Medulla oblongata (tissue), 1 donor: ENCODE results near the gene CCL1.
"Not testable (repeated sequence)": the region's sequence is repeated elsewhere in the genome, so short reads cannot be mapped to it uniquely, and the experiment has no call there.

ENCODE experiments used
- DNase-seq: peaks from one replicate; pipeline ENCODE4 v3.0.0-alpha.2; 2015; ENCODE audit errors: extremely low spot score

Gene CCL1

DNA sequence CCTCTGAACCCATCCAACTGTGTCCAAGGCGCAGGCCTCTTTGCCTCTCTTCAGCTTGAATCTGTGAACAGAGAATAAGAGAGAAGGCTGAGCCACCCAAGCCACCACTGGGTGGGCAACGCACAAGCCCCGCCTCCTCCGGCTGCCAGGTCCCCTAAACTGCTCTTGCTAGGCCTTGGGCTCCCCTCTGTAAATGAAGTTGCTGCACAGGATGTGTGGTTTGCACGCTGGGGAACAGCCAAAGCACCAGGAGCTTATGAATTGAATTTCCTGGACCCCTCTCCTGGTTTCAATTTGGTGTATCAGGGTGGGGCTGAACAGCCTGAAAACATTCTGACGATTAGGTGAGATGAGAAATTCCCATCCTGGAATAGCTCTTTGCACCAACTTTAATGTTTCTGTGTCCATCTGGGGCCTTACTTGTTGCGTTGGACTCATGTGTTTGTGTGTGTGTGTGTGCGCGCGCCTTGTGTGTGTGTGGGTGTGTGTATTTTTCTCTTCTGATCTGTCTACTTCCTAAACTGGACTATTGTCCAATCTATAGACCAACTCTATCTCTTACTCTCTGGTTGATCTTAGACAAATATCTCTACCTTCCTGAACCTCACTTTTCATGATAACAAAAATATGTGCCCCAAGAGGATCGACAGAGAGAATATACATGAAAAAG lies 2.3 kb downstream of the CCL1 start:
- no peak for DNase-seq

DNA sequence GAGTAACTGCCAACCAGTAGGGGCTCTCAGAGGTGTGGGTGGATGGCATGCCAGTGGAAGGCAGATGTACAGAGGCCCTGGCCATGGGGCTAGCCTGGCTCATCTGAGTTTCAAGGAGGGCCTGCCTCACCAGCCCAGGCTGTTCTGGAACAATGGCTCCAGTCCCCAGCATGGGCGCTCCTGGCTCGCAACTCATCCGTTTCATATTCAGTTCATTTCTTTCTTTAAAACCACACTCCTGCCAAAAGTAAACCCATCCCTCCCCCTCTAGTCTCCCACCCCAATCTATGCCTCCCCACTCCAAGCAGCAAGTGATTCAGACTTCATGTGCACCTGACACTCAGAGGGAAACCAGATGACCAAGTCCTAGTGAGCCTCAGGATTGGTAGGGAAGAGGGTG lies 4.4 kb downstream of the CCL1 start:
- DNase-seq = no peak

DNA sequence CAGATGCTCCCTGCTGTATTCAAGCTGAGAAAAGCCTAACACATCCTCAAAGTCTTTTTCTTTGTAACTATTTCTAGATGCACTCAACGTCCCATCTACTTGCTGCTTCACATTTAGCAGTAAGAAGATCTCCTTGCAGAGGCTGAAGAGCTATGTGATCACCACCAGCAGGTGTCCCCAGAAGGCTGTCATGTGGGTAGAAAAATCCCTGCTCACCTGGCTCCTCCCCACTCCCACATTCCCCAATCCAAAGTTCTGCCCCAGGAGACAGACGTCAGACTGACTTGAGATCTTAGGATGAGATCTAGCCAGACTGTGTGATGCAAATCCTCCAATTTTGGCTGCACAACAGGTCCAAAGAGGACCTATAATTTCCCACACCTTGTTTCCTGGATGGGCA lies 5.6 kb downstream of the CCL1 start:
- DNase-seq = no peak

DNA sequence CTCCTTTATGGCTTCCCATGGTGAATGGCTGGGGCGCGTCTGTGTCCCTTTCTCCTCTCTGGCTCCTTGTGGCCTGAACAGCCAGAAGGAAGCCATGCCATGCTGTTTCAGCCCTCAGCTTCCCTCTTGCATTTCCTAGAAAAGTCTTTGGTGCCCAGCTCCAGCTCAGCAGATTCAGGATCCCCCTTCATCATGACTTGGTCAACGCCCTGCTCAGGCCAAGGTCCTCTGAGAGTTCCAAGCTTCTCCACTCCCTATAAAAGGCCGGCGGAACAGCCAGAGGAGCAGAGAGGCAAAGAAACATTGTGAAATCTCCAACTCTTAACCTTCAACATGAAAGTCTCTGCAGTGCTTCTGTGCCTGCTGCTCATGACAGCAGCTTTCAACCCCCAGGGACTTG lies 6.8 kb downstream of the CCL1 start, which contains the start of gene CCL13:
TSS of gene CCL13 (plus strand) at position 287 of the 400 bp plus-strand sequence. CDS start at position 334, 47 bp downstream.
- DNase-seq = no peak

DNA sequence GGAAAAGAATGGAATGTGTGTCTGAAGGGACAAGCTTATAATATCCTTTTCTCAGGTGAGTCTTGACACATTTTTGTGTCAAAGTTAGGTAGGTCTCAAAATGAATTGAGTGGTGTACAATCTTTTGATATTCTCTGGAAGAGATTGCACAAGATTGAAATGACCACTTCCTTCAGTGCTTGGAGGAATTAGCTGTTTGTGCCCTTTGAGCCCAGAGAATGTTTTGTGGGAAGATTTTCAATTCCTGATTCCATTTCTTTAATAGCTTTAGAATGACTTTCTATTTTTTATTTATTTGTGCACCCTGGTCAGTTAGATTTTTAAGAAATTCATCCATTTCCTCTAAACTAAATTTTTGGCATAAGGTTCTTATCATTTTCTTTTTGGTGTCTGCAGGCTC lies 8.4 kb downstream of the CCL1 start:
- no peak for DNase-seq

DNA sequence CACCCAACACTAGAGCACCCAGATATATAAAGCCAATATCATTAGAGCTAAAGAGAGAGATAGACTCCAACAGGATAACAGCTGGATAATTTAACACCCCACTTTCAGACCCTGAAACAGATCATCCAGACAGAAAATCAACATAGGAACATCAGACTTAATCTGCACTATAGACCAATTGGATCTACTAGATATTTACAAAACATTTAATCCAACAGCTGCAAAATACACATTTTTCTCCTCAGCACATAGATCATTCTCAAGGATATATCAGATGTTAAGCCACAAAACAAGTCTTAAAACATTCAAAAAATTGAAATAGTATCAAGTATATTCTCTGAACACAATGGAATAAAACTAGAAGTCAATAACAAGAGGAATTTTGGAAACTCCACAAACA lies 10.8 kb downstream of the CCL1 start:
- DNase-seq = no peak

DNA sequence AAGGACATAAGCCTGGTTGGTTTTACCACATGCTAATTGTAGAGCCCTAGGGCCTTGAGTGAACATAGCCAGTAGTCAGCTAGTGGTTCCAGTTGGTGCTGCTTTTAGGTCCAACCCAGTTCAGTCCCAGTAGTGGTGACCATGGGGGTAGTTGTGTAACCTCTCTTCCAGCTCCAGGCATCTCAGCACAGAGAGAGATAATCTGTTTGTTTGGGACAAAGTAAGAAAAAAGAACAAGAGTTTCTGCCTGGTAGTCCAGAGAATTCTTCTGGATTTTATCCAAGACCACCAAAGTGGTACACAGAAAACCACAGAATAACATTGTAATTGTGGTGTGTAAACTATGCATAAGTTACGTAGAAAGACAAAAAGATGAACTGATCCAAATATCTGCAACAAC lies 11.9 kb downstream of the CCL1 start:
- DNase-seq = no peak

DNA sequence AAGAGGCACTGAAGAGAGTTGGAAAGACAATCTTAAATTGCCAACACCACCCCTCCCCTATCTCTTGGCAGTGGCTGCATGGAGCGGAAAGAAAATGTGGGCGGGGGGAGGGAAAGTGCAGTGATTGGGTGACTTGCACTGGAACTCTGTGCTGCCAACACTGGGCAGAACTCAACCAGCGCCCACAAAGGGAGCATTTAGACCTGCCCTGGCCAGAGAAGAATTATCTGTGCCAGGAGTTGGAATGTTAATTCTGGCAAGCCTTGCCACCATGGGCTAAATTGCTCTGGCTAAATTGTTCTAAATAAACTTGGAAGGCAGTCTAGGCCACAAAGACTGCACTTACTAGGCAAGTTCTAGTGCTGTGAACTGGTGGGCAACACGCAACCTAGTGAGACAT lies 13.3 kb downstream of the CCL1 start:
- DNase-seq = no peak

DNA sequence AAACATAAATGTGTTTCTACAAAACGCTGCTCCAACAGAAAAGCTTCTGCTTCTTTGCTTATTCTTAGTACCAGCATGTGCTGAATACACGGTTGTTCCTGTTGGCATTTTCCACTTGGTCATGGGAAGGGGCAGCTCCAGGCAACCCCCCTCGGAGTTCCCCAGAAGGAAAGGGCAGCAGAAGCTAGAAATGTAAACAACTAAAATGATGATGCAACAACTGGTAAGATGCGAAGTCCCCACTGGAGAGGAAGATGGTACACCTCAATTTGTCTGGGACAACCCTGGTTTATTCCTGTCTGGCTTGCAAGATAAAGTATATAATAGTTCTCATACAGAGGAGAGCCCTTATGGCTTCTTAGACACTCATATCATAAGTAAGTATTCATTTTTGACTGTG lies 16.0 kb downstream of the CCL1 start:
- no peak for DNase-seq

DNA sequence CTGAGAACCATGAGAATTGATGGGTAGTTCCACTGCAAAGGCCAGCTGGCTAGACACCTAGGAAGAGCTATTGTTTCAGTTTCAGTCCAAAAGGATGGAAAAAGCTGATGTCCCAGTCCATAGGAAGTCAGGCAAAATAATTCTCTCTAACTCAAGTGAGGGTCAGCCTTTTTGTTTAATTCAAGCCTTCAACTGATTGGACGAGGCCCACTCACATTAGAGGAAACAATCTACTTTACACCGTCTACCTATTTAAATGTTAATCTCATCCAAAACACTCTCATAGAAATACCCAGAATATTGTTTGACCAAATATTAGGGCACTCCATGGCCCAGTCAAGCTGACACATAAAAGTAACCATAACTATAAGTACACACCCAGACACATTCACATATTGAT lies 21.1 kb downstream of the CCL1 start:
- DNase-seq = no peak

DNA sequence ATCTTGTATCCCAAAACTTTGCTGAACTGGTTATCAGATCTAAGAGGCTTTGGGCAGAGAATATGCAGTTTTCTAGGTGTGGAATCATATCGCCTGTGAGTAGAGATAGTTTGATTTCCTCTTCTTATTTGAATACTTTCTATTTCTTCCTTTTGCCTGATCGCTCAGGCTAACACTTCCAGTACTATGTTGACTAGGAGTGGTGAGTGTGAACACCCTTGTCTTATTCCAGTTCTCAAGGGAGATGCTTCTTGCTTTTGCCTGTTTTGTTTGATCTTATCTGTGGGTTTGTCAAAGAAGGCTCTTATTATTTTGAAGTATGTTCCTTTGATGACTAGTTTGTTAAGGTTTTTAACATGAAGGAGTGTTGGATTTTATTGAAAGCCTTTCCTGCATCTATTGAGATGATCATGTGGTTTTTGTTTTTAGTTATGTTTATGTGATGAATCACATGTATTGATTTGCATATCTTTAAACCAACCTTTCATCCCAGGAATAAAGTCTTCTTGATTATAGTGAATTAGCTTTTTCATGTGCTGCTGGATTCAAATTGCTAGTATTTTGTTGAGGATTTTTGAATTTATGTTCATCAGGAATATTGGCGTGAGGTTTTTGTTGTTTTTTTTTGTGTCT lies 23.8 kb downstream of the CCL1 start:
- DNase-seq = no peak

DNA sequence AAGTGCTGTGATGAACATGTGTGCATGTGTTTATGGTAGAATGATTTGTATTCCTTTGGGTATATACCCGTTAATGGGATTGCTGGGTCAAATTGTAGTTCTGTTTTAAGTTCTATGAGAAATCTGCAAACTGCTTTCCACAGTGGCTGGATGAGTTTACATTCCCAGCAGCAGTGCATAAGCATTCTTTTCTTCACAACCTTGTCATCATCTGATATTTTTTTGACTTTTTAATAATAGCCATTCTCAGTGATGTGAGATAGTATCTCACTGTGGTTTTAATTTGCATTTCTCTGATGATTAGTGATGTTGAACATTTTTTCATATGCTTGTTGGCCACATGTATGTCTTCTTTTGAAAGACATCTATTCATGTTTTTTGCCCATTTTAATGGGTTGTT lies 25.3 kb downstream of the CCL1 start:
- DNase-seq = no peak

DNA sequence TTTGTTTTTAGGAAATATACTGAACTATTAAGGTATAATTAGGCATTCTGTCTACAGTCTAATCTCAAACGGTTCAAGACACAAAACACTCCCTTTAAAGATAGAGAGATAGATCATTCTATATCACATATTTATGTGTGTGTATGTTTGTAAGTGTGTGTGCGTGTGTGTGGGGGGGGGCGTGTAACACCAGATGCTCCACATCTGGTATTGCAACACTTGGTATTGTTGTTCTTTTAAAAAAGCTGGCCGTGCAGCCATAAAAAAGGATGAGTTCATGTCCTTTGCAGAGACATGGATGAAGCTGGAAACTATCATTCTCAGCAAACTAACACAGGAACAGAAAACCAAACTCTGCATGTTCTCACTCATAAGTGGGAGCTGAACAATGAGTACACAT lies 35.5 kb downstream of the CCL1 start:
- not testable (repeated sequence) for DNase-seq

DNA sequence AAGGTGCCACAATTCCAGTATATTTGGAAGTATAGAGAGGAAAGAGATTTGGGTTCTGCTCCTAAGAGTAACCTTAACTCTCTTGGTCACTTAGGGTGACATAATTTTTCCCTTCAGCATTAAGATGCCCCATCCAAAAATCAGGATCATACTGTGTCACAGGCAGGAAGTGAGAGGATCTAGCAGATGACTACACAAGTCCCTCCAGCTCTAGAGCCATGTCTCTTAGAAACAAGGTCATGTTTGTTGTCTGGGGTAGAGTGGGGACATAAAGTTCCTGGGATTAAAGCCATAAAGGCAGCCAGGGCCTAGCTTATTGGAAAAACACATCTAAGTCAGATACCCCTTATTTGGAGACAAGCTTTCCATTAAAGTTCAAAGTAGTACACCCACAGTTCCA lies 41.1 kb downstream of the CCL1 start:
- DNase-seq = no peak

DNA sequence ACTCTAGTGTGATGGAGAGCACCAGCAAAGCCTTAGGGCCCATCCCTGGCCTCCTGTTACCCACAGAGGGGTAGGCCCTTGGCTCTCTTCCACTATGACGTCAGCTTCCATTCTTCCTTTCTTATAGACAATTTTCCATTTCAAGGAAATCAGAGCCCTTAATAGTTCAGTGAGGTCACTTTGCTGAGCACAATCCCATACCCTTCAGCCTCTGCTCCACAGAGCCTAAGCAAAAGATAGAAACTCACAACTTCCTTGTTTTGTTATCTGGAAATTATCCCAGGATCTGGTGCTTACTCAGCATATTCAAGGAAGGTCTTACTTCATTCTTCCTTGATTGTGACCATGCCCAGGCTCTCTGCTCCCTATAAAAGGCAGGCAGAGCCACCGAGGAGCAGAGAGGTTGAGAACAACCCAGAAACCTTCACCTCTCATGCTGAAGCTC lies 44.0 kb downstream of the CCL1 start, which contains the start of gene CCL8:
TSS of gene CCL8 (plus strand) at position 397 of the 445 bp plus-strand sequence. CDS start 67 bp downstream, outside the sequence.
- peak; percentile 25 for DNase-seq

DNA sequence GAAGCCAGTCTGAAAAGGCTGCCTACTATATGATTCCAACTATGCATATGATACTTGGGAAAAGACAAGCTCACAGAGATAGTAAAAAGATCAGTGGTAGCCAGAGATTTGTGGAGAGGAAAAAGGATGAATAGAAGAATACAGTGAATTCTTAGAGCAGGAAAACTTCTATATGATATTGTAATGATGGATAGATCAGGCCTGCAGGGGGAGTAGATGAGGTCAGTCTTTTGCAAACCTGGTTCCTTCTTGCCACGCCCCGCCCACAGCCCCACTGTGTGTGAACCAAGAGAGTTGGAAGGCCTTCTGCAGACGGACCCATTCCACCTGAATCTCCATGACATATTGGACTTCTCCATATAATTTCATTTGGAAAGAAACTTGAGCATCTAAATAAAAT lies 44.6 kb downstream of the CCL1 start:
- no peak for DNase-seq

DNA sequence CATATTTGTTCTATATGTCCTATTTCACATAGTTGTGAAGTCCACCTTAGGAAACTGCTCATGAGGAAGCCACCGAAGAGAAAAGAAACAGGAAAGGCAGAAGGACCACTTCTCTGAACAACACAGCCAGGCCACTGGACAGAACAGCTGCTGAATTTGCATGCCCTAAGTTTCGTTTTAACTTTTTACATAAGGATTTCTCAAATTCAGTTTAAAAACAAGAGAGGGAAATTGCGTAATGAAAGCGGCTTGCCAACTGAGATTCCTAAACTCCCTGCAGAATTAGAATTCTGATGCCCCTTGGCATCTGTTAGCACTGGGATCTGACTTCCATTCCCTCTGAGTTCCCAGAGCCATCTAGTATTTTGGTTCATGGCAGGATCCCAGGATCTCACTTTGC lies 48.8 kb downstream of the CCL1 start:
- peak; percentile 36 for DNase-seq

DNA sequence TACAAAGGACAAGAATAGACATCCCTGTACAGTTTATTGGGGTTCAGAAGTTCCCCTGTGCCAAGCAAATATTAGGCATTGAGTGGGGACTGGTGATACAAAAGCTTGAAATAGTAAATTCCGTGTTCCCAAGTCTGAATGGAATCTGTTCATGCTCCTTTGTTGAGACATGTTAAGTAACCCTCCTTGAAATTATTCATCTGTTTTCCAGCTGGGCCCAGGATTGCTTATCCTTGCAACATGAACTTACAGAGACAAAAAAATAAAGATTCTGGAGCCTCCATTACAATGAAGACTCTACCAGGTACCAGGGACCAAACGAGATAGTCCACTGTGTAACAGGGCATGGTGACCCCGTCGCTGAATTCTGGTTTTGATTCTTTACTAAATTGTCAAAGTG lies 49.9 kb downstream of the CCL1 start:
- no peak for DNase-seq

DNA sequence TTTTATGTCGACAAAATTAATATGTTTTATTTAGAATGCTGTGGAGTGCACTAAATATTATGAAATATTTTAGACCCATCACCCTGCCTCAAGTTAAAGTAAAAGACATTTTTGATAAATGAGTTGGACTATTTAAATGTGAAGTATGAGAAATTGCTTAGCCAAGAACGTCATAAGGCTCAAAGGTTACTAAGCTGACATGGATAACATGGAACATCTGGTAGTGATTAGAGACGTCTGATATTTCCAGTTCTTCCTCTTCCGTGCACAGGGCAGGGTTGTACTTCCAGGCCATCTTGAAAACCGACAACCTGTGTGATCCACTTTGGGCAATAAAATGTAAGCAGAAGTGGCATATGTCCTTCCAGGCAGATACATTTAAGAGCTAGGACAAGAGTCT lies 51.0 kb downstream of the CCL1 start:
- DNase-seq = no peak

DNA sequence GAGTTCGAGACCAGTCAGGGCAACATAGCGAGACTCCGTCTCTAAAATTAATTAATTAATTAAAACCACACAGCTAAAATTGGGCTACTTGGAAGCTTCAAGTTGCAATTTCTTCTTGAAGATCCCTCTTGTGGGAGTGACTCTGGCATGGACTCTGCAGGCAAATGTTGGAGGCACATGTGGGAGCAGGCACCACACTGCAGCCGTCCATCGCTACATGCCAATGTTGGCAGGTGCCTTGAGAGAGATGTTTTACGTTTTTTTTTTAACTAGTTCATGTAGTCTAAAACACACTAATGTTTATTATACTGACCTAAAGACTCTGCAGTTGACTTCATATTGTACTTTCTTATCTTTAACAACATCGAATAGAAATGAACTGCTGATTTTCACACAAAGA lies 51.7 kb downstream of the CCL1 start:
- no peak for DNase-seq
